IMR-90 (cell line): ENCODE results near the gene PCSK6.
"Not testable (repeated sequence)": the region's sequence is repeated elsewhere in the genome, so short reads cannot be mapped to it uniquely, and the experiment has no call there.

Experiments
- CTCF ChIP-seq: conservative IDR thresholded peaks from 2 replicates; pipeline ENCODE4 v1.5.1; 2012; ENCODE audit warnings: mild to moderate bottlenecking, low read depth, low read length, improper control_type of control experiment
- ELK1 ChIP-seq: fragments of 150-350 bp; IDR thresholded peaks from 2 replicates; pipeline ENCODE4 v1.6.1; 2016; ENCODE audit warnings: low read depth, mild to moderate bottlenecking, low read length, moderate library complexity, borderline replicate concordance
- POLR2A ChIP-seq: IDR thresholded peaks from 2 replicates; pipeline ENCODE4 v1.6.1; 2012; ENCODE audit warnings: mild to moderate bottlenecking, low read depth, low read length

- TF ChIP-seq ELK1, POLR2A, CTCF: not testable (repeated sequence)
These were observed 202.2 kb downstream of the PCSK6 start for GRCh38 chr15:101287342-101287741.
